Subcutaneous adipose tissue (tissue), 4 donors: ENCODE measurements around the gene MEI4. TPM values are rescaled to one million over a fixed set of nuclear protein-coding genes. Genes with fewer than 3 reads are reported as not detected.

Experiments used
- total RNA-seq, 4 donors: library from RNA; depleted of rRNA; stranded (reverse); fragments of >200 nt; gene quantifications; one replicate each; pipeline ENCODE4 v1.1.0, GENCODE V29; 2016
- TF ChIP-seq, protein P1 (sequence below): fragments of 450-650 bp; IDR thresholded peaks from one replicate; pipeline ENCODE4 v1.5.1; 2016; ENCODE audit warnings: low read depth, mild to moderate bottlenecking, control low read depth, antibody characterized with exemption, moderate library complexity

MEI4 gene
- total RNA-seq, 4 donors from 2014 or later: under 0.01 to 0.16 TPM; not detected in 2

- TF ChIP-seq, protein P1, sequence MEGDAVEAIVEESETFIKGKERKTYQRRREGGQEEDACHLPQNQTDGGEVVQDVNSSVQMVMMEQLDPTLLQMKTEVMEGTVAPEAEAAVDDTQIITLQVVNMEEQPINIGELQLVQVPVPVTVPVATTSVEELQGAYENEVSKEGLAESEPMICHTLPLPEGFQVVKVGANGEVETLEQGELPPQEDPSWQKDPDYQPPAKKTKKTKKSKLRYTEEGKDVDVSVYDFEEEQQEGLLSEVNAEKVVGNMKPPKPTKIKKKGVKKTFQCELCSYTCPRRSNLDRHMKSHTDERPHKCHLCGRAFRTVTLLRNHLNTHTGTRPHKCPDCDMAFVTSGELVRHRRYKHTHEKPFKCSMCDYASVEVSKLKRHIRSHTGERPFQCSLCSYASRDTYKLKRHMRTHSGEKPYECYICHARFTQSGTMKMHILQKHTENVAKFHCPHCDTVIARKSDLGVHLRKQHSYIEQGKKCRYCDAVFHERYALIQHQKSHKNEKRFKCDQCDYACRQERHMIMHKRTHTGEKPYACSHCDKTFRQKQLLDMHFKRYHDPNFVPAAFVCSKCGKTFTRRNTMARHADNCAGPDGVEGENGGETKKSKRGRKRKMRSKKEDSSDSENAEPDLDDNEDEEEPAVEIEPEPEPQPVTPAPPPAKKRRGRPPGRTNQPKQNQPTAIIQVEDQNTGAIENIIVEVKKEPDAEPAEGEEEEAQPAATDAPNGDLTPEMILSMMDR: no peak
Measured at GRCh38 chr6:77762386-77762785, 109.5 kb downstream of the MEI4 start.

GRCh38 chr6:77763124-77763523 is 110.3 kb downstream of the MEI4 start:
- TF ChIP-seq, protein P1: no peak

GRCh38 chr6:77764364-77764763 is 111.5 kb downstream of the MEI4 start:
- TF ChIP-seq, protein P1: no peak

- TF ChIP-seq, protein P1: no peak
Measured at GRCh38 chr6:77773157-77773822, 120.5 kb downstream of the MEI4 start.

DNA sequence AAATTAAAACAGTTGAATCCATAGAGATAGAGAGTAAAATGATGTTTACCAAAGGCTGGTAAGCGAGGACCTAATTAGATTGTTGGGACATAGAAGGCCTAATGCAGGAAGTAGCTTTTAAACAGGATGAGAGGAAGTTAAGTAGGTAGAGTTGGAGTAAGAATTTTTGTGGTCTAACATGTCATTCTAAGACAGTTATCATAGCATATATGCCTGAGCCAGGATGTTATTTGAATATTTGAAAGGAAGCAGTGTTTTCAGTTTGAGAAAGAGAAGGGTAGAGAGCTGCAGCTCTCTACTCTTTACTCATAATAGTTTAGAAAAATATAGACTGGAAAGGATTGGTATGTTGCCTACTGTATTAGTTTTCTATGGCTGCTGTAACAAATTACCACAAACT is 121.6 kb downstream of the MEI4 start:
- TF ChIP-seq, protein P1: no peak

GRCh38 chr6:77776441-77776840 is 123.6 kb downstream of the MEI4 start:
- TF ChIP-seq, protein P1: no peak

- TF ChIP-seq, protein P1: no peak
Measured at GRCh38 chr6:77778527-77778926, 125.7 kb downstream of the MEI4 start.
